ENCODE results near the gene NRCAM. TPM values are rescaled to one million over a fixed set of nuclear protein-coding genes. Genes with fewer than 3 reads are reported as not detected.

Gene NRCAM
- total RNA-seq, 1 donor from 2014 or later: 39.0 TPM

DNA sequence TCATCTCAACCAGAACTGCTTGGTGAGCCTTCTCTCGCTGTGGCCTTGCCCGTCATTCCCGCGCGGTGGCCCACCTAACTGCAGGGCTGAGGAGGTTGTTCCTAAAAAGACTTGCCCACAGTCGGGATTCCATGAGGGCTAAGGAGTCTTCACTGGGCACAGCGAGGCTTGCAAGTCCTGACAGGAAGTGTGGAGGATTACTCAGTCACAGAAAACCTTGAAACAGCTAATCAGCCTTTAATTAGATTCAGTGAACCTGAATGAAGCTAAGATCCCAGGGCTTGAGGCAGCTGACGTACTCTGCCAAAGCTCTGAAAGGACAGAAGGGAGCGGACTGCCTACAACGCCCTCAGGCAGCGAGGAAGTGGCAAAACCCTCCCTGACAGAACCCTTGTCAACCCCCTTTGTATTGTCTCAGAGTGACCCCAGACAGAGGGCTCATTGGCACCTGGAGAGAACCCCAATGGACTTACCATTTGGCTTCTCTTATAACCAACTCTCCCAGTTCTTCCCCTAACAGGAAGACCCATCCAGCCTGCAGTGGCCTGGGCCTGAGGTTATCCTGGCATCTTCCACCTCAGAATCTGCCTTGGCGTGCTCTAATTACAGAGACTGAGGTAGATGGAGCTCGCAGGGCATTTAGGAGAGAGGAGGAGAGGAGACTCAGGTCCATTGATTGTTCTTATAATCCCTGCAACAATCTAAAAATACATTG, 323.5 kb downstream of the NRCAM start:
- Histone ChIP-seq H3K36me3 (ENCODE audit: control insufficient read depth, insufficient read depth, low read length) (no peaks in the 10 kb centered on the region), H3K4me3 (ENCODE audit: low read depth, low read length) (no peak overlapping the region), H3K27me3 (ENCODE audit: control insufficient read depth, insufficient read depth, low read length) (no peaks in the 10 kb centered on the region)
- DNase-seq (ENCODE audit: low read depth): peak; percentile 39
- TF ChIP-seq, protein P1, sequence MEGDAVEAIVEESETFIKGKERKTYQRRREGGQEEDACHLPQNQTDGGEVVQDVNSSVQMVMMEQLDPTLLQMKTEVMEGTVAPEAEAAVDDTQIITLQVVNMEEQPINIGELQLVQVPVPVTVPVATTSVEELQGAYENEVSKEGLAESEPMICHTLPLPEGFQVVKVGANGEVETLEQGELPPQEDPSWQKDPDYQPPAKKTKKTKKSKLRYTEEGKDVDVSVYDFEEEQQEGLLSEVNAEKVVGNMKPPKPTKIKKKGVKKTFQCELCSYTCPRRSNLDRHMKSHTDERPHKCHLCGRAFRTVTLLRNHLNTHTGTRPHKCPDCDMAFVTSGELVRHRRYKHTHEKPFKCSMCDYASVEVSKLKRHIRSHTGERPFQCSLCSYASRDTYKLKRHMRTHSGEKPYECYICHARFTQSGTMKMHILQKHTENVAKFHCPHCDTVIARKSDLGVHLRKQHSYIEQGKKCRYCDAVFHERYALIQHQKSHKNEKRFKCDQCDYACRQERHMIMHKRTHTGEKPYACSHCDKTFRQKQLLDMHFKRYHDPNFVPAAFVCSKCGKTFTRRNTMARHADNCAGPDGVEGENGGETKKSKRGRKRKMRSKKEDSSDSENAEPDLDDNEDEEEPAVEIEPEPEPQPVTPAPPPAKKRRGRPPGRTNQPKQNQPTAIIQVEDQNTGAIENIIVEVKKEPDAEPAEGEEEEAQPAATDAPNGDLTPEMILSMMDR (IDR thresholded peaks at IDR 0.05; ENCODE audit: insufficient read depth, low read length, poor library complexity, severe bottlenecking): no peak

DNA sequence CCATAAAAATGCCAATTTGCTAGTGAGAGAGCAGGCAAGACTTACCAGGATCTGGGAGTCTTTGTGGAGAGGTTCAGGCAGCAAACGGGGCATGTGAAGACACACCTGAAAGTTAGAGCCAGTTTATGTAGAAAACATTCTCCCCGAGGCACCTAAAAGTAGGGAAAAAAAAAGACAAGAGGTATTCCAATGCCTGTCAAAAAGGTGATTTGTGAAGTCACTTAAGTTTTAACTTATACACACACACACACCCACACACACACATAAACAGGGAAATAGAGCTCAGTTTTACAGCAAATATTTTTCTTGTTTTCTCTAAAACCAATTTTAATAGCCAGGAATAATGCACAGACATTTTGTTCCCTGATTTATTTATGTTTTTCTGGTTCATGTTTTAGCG, 326.0 kb downstream of the NRCAM start, which contains the start of gene LAMB4:
LAMB4 (minus strand) TSS at position 101 of the 400 bp plus-strand sequence. CDS start 7,197 bp downstream, outside the sequence.
- TF ChIP-seq, protein P1 (IDR thresholded peaks at IDR 0.05; ENCODE audit: insufficient read depth, low read length, poor library complexity, severe bottlenecking): no peak
- no peaks in the 10 kb centered on the region for H3K27me3 ChIP-seq (ENCODE audit: control insufficient read depth, insufficient read depth, low read length)
- DNase-seq (ENCODE audit: low read depth): no peak
- H3K36me3 ChIP-seq (ENCODE audit: control insufficient read depth, insufficient read depth, low read length): no peaks in the 10 kb centered on the region
- no peak within 1 kb of the TSS for H3K4me3 ChIP-seq (ENCODE audit: low read depth, low read length)

DNA sequence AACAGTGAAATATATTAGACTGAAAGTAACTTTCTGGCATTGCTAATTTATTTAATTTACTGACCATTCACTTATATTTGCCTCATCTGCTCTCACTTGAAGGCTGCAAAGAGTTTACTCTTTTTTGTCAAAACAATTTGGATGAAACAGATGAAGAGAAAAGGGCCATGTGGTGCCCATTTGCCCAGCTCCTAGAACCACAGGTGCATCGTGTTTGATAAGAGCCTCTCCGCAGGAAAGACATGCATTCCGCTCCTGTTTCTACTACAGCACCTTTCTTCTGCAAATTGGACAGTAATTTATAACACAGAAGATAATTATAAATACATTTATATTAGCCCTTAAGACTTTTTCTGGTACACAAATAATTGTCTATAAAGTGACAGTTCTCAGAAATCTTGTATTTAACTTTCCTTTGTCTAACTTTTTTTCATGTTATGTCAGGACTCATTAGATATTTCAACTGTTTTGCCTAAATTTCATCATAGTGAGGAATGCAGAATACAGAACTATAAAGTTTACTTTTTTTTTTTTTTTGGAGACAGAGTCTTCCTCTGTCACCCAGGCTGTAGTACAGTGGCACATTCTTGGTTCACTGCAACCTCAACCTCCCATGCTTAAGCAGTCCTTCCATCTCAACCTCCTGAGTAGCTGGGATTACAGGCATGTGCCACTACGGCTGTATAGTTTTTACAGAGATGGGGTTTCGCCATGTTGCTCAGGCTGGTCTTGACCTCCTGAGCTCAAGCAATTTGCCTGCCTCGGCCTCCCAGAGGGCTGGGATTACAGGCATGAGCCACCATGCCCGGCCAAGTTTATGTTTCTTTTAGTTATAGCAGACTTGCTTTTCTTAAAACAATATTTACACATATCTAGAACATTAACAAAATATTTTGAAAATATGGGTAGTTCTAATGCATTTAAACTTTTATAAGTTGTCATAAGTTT, 326.9 kb downstream of the NRCAM start:
- no peak for DNase-seq (ENCODE audit: low read depth)
- no peak overlapping the region for H3K4me3 ChIP-seq (ENCODE audit: low read depth, low read length)
- H3K27me3 ChIP-seq (ENCODE audit: control insufficient read depth, insufficient read depth, low read length): no peaks in the 10 kb centered on the region
- H3K36me3 ChIP-seq (ENCODE audit: control insufficient read depth, insufficient read depth, low read length): no peaks in the 10 kb centered on the region
- TF ChIP-seq, protein P1 (IDR thresholded peaks at IDR 0.05; ENCODE audit: insufficient read depth, low read length, poor library complexity, severe bottlenecking): no peak

DNA sequence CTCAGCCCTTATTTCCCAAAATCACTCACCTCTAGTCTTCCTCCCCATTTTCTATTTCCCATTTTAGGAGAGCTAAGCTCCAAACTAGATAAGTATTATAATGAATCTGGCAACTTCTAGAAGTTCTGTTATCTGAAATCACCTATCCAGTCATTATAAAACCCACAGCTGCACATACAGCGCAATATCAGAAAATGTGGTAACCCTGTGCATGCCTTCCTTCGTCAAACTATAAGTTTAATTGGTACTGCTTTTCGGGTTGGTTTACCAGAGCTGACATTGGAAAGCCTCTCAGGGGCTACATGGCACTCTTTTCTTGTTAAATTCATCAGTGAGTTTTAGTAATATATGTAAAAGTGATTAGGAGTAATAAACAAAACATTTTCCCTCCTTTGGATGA, 327.7 kb downstream of the NRCAM start:
- Histone ChIP-seq H3K4me3 (ENCODE audit: low read depth, low read length) (no peak overlapping the region), H3K27me3 (ENCODE audit: control insufficient read depth, insufficient read depth, low read length) (no peaks in the 10 kb centered on the region), H3K36me3 (ENCODE audit: control insufficient read depth, insufficient read depth, low read length) (no peaks in the 10 kb centered on the region)
- TF ChIP-seq, protein P1 (IDR thresholded peaks at IDR 0.05; ENCODE audit: insufficient read depth, low read length, poor library complexity, severe bottlenecking): no peak
- no peak for DNase-seq (ENCODE audit: low read depth)

DNA sequence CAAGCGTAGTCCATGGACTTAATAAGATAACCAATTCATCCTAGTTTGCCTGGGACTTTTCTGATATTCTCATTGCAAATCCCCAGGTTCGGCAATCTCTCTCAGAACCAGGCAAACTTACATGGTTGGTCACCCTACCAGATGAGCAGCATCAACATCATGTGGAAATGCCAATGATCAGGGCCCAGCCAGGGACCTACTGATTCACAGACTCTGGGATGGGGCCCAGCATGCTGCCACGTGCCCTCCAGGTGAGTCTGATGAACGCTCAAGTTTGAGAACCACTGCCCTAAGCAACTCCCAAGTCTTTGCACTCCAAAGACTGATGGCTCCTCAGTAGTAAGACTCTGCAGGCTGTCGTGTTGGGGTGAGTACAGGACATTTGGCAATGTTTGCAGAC, 328.8 kb downstream of the NRCAM start:
- no peaks in the 10 kb centered on the region for H3K27me3 ChIP-seq (ENCODE audit: control insufficient read depth, insufficient read depth, low read length)
- DNase-seq (ENCODE audit: low read depth): no peak
- TF ChIP-seq, protein P1 (IDR thresholded peaks at IDR 0.05; ENCODE audit: insufficient read depth, low read length, poor library complexity, severe bottlenecking): no peak
- H3K4me3 ChIP-seq (ENCODE audit: low read depth, low read length): no peak overlapping the region
- no peaks in the 10 kb centered on the region for H3K36me3 ChIP-seq (ENCODE audit: control insufficient read depth, insufficient read depth, low read length)

All from kidney epithelial cell (primary cell).